Putamen (tissue), 1 donor: ENCODE data around the gene C9orf50.
"Not testable (repeated sequence)": the region's sequence is repeated elsewhere in the genome, so short reads cannot be mapped to it uniquely, and the experiment has no call there.

Experiments
- DNase-seq: peaks from one replicate; pipeline ENCODE4 v3.0.0-alpha.2; 2016; ENCODE audit warnings: low spot score

The C9orf50 gene, protein sequence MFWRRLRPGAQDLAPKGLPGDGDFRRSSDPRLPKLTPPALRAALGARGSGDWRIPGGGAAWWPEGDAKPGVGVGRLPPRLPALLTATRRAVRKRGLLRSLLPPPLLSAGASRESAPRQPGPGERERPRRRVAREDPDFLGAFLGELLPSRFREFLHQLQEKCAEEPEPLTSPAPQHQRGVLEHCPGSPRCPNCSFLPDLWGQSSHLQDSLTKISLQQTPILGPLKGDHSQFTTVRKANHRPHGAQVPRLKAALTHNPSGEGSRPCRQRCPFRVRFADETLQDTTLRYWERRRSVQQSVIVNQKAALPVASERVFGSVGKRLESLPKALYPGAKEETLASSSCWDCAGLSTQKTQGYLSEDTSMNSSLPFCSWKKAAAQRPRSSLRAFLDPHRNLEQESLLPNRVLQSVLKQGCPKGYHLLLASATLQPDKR

DNA sequence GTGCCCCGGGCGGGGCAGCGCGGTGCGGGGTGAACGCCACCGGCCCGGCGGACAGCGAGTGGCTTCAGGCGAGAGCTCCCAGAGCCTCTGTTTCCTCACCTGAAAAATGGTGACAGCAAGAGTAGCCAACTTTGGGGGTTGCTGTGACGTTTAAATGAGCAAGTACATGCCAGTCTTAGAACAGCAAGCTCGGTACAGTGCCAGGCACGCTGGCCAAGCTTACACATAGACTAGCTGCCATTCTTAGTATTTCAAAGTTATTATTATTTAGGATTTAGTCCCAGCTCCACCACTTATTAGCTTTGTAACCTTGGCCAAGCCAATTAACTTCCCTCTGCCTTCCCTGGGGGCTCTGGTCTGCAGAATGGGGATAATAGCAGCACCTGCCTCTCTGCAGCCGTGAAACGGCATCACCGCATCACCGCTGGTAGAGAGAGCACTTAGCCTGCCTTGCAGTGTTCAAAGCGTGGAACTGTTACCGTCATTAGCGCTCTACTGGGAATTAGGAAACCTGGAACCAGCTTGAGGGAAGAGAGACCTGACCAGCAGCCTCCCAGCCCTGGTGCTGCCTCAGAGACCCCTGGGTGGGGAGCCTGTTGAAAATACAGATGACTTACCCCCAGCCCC, at the start of gene C9orf50:
Gene C9orf50 (minus strand): TSS at position 433 of the 627 bp plus-strand sequence. CDS start 527 bp downstream, outside the sequence.
- no peak for DNase-seq

DNA sequence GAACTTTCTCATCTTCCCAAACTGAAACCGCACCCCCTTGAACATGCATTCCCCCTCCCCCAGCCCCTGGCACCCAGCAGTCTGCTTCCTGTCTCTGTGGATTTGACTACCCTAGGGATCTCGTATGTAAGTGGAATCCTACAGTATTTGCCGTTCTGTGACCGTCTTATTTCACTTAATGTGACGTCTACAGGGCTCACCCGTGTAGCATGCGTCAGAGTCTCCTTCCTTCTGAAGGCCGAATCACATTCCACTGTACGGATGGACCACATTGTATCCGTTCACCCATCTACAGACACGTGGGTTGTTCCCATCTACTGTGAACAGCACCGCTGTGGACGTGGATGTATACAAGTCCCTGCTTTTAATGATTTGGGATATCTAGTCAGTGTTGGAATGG, 49.0 kb upstream of the C9orf50 start:
- no peak for DNase-seq

DNA sequence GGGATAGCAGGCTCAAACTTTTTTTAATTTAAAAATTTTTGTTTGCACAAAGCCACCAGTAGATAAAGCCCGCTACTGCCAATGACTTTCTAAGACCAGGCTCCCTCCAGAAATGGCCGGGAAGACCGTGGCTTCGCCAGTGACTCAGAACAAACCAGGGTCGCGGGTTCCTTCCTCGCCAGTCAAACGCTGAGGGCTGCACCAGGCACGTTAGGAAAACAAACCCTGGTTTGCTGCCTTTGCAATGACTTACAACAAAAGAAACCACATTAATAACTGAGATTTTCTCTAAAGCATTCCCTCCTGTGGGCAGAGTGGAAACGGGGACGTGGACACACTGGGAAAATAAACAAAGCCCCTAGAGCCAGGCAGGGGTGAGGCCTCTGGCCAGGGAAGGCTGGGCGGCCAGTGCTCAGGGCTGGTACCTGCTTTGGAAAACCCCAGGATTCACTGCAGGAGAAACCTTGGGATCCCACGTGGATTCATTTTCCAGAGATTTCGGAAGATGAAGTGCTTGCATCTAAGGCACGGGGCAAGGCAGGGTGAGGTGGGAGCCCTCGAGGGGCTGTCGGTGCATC, 48.3 kb upstream of the C9orf50 start:
- no peak for DNase-seq

DNA sequence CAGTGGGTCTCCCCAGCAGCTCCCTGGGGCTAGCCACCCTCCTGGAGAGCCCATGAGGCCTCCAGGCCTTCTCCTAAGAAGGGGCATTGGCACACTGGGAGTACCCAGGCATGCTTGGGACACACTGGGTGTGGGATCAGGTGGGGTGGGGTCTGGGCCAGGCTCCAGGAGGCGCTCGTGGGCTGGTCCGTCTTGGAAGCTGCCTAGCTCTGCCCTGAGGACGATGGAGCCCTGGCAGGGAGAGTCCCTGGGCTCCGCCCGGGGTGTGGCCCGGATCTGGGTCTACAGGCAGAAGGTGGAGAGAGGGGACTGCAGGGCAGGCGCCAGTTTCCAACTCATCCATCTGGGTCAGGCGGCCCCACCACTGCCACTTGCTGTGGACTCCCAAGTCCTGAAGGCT, 46.9 kb upstream of the C9orf50 start:
- DNase-seq: no peak

DNA sequence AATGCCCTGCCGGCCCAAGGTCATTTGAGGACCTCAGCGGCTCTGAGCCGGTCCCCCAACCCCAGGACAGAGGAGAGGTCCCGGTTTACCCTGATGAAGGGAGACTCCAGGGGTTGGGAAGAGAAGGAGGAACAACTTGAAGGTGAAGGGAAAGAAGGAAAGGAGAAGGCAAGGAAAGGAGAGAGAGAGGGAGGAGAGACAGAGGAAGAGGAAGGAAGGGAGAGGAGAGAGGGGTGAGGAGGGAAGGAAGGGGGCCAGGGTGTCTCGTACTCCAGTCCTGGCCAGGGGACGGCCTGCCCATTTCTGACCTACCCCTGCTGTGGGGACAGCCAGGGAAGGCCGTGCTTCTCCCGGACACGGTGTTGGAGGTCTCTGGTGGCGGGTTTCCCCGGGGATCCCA, 46.5 kb upstream of the C9orf50 start:
- no peak for DNase-seq

DNA sequence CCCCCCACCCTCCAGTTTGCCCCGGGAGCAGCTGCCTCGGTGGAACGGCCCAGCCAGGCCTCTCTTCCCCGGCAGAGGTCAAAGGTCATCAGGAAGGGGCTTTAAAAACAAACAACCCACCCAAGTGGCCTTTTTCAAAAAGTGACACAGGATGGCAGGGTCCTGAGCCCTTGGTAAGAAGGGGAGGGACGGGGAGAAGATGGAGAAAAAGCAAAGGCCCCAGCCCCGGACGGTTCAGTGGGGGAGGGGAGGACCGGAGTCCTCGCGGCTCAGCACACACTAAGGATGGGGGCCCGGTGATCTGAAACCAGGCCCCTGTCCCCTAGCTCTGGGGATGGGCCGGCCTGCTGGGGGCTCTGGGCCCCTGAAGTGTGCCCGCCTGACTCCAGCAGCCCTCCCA, 45.7 kb upstream of the C9orf50 start:
- DNase-seq: no peak

DNA sequence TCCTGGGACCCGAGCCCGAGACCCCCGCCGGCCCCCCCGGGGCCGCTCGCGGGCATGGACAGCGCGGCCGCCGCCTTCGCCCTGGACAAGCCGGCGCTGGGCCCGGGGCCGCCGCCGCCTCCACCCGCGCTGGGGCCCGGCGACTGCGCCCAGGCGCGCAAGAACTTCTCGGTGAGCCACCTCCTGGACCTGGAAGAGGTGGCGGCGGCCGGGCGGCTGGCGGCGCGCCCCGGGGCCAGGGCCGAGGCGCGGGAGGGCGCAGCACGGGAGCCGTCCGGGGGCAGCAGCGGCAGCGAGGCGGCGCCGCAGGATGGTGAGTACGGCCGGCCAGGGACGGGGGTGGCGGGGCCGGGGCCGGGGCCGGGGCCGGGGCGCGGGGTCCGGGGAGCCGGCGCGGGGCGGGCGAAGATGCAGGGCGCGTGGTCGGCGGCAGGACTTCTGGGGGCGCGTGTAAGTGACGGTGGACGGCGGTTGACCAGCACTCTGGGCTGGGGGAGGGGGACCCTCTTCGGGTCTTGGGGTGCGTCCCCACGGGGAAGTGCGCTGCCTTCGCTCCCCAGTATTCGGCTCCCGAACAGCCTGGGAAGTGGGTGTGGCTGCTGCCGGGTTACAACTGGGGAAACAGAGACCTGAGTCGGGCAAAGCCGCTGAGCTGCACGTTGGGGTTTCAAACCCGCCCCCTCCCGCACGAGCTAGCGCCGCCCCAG, 45.1 kb upstream of the C9orf50 start:
- no peak for DNase-seq

DNA sequence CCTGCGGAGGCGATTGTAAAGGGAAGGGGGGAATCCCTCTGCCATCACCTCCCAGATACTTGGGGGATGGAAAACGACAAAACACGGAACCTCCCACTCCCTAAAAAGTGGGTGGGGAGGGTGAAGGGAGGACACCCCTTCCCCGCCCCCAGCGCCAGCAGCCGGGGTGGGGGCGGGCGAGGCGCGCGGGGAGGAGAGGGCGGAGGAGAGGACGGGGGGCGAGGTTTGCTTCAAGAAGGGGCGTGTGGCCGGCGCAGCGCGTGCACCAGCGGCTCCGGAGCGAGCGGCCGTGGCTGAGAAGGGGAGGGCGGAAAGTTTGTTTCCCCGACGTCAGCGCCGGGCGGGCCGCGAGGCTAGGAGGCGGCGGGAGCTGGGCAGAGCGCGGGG, 44.5 kb upstream of the C9orf50 start, which contains the start of gene PRRX2:
Gene PRRX2 (plus strand): TSS at position 259 of the 387 bp plus-strand sequence. CDS start 221 bp downstream, outside the sequence.
- no peak for DNase-seq

DNA sequence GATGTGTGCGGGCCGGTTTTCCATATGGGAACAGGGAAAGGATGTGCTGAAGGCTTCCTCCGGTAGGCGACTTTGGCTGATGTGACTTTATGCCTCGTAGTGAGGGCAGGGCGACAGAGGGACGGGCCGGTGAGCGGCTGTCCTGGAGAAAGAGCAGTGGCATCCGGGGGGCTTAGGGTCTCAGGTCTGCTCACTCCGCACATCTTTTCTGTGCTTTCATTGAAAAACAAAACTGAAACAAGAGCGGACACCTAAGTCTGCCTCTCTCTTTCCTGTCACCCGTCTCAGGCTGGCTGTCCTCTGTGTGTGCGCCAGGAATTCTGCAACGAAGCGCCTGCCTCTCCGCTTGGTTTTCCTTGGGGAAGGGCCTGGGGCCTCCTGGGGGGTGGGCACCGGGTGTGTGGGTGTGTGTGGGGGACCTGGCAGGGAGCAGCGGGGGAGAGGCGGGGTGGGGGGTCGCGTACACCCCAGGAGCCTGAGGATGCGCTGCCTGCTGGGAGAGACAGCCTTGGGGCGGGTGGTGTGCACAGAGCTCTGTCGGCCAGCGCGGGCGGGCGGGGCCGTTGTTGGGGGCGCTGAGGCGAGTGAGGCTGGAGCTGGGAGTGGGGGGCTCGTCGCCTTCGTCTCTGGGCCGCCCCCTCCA, 44.0 kb upstream of the C9orf50 start:
- DNase-seq: no peak

DNA sequence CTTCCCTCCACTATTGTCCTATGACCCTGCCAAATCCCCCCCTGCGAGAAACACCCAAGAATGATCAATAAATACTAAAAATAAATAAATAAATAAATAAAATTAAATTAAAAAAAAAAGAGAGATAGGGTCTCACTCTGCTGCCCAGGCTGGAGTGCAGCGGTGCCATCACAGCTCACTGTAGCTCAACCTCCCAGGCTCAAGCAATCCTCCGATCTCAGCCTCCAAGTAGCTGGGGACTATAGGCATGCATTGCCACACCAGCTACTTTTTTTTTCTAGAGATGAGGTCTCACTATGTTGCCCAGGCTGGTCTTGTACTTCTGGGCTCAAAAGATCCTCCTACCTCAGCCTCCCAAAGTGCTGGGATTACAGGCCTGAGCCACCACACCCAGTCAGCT, 41.3 kb upstream of the C9orf50 start:
- not testable (repeated sequence) for DNase-seq

DNA sequence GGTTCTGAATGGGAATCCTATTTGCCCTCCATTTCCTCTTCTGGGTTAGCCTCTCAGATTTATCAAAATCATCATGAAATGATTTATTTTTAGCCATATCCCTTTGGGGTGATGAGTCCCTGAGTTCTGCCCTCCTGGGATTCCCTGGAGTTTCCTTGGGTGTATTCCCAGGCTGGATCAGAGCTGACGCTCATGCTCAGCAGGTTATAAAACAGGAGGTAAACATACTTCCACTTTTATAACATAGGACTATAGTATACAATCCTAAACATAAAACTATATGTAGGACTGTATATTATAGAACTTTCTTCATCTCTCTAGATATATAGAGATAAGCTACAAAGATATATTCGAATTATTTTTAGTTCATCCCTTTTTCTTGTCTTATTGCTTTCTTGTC, 40.1 kb upstream of the C9orf50 start:
- no peak for DNase-seq

DNA sequence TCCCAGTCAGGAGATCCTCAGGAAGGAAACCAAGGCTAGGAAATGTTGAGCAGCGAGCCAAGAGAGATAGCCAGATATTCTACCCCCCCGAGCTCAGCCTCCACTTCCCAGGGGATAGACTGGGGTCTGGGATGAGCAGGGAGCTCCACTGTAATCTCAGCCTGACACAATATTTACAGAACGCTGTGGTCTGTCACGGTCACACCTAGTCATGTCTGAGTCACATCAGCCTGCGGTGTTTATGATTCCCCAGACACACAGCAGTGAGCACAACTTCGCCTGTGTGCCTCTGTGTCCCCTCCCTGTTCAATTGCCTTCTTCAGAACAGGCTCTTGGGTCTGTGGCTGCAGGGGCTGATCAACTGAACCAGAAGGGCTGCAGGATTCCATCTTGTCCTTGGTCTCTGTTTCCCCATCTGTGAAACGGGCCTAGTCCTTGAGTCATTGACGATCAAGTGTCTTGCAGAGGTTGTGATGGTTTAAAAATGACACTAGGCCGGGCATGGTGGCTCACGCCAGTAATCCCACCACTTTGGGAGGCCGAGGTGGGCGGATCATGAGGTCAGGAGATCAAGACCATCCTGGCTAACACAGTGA, 36.0 kb upstream of the C9orf50 start:
- DNase-seq: no peak

DNA sequence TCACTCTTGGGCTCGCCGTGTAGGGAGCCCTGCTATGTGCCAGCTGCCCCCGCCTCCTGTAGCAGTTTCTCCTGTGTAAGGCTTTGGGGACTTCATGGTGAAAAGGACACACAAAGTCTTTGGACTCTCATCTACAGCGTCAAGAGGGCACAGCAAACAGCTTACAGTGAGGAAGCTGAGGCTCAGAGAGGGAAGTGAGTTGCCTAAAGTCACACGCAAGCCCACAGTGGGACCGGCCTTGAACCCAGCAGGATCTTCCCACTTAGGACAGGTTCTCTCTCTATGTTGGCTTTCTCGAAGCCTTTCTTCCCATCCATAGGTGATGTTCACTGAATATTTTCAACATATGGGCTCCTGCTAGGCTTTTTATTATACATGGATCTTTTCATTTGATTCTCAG, 34.8 kb upstream of the C9orf50 start:
- no peak for DNase-seq

DNA sequence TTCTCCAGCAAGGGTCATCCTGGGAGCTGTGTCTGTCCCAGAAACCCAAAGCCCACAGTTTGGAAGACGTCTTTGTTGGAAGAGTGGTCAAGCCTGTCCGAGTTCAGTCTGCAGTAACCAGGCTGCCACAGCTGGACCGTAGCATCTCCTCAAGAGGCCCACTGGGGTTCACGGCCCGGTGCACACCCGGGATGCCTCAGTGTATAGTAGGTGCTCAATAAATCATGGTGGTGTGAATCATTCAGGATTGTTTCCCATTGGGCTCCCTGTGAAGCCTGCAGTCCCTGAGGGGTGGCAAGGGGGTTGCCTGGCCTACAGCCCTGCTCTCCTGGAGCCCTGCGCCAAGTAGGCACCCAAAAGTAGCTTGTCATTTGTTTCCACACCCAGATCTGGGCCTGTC, 34.3 kb upstream of the C9orf50 start:
- DNase-seq: no peak

DNA sequence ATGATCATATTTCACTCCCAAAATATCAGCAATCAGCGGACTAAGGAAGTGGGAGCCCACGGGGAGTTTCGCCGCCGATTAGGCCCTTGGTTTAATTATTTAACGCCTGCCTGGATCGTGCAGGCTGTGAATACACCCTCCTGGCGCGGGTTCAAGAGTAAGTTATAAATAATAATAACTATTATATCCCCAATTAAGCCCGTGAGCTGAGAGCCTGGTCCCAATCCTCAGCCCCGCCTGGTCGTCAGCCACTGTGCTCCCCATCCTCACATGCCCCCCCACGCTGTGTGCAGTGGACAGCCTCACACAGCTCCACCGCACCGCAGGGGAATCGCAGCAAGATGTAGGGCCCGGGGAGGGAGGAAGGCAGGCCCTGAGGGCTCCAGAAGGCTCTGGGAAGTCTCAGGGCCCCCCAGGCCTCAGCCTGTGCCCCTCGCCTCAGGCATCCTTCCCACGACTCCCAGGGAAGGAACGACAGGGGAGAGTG, 33.7 kb upstream of the C9orf50 start:
- DNase-seq: no peak

DNA sequence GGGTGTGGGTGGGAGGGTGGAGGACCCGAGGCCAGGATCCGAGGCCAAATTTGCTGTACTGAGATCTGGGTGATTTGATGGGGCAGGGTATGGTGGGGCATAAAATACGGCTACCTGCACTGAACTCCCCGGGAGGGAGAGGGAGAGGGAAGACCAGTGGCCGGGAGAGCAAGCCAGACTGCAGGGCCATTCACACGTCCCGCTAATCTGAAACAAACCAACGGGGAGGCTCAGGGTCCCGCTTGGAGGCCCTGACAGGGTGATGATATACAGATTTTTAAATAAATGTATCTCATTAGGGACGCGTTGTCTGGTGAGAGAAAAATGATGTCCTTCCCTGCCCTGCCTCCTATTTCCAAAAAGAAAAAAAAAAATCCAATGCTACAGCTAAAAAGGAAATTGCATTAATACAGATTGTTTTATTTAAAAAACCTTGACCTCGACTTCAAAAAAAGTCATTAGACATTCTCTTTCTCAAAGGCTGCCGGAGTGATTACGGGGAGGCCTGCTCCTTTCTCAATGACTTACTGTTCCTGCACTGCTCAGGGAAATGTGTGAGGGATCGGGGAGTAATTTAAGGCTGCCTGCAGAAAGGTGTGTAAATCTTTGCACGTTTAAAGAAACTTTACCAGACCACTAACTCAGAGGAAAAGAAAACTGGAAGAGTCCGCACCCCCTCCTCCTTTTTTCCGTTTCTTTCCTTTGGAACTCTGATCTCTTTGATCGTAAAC, 33.1 kb upstream of the C9orf50 start:
- no peak for DNase-seq

DNA sequence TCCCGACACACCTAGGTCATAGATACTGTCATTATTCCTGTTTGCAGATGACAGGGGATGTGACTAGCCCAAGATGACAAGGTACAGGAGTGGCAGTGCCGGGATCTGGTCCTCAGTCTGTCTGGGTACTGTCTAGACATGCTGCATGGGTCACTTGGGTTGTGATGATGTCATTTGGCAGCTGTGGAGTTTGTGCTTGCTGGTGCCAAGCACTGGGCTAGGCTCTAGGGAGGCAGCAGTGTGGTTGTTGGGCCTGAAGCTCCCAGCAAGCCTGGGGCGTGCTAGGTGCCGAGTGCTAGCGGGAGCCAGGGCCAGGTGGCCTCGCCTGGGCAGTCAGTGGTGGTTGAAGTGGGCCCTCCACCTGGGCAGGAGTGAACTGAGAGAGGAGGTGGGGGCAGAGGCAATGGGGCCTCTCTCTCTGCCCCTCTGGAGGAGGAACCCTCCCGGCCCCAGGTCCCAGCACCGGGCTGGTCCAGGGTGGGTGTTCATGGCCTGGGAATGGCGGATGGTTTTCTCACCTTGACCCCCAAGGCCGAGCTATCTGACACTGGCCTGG, 29.9 kb upstream of the C9orf50 start:
- DNase-seq: no peak

DNA sequence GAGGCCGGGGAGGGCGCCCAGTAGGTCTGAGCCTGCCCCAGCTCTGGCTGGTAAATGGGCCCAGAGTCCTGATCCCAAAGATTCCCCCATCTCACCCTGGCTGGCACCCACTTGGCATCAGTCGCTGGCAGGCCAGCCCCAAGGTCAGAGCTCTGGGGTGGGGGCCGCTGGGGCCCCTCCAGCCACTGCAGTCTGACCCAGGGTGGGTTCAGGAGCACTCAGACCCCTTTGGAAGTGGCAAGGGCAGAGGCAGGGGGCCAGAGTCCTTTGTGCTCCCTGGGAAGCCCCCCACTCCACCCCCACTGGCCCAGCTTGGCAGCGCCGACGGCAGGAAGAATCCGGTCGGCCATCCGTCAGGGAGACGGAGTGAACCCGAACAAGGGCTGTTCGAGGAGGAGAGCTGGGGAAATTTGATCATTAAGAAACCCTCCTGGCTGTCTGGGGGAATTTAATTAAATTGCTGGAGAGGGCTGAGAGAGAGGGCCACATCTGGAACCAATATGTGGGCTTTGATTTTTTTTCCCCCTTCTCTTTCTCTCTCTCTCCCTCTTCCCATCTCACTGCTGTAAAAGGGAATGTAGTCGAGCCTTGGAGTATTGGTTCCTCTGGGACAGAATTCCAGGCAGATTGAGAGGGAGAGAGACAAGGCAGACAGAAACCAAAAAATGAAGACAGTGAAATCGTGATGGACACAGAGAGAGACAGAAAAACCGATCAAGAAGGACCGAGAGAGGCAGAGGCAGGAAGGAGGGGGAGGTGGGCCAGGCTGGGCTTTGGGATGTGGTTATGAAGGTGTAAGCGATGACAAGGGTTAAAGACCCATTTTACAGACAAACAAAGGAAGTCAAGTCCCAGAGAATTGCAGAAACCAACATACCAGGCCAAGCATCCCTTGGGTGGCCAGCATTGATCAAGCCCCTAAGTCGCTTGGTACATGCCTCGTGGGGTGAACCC, 29.1 kb upstream of the C9orf50 start:
- DNase-seq: no peak

DNA sequence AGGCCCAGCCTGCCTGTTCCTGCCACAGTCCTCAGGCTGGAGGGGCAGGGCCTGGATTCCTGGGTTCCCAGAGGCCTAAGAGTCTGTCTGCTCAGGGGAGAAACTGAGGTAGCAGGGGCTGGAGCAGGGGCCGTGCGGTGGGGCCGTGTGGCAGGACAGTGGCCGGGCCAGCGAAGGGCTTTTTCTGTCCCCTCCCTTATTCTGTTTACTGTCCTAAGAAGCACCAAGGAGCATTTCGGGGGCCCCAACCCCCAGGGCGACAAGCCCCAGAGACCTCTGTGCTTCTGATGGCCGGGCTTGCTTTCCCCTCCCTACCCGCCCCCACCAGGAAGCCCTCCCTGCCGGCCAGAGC, 27.8 kb upstream of the C9orf50 start:
- DNase-seq: no peak
